Right lobe of liver (tissue), 6 donors: ENCODE measurements around the gene MMP25. TPM values are rescaled to one million over a fixed set of nuclear protein-coding genes. Genes with fewer than 3 reads are reported as not detected.
"Not testable (repeated sequence)": the region's sequence is repeated elsewhere in the genome, so short reads cannot be mapped to it uniquely, and the experiment has no call there.

Experiments
- ATAC-seq, 4 donors: fragments of 200-7000 bp; cut with Tn5 transposase; one replicate each; pipeline ENCODE4 v1.9.1; 2020; ENCODE audit warnings: mild to moderate bottlenecking in 4 of 4, moderate library complexity in 4 of 4
- DNase-seq, 3 donors: peaks; one replicate each; pipeline ENCODE4 v3.0.0-alpha.2; 2020
- H3K27ac ChIP-seq, 3 donors: fragments of 200-600 bp; one replicate each; pipeline ENCODE4 v1.8.0; 2022
- H3K27me3 ChIP-seq, 2 donors: fragments of 200-600 bp; one replicate each; pipeline ENCODE4 v1.8.0; 2022
- H3K36me3 ChIP-seq, 4 donors: fragments of 200-600 bp; sonication (generic) in 1 of 4; one replicate each; pipeline versions ENCODE4 v1.5.1 to v1.8.0; 2017 to 2022; ENCODE audit warnings: control low read depth in 1 of 4
- H3K4me1 ChIP-seq, 4 donors: fragments of 200-600 bp; sonication (generic) in 1 of 4; one replicate each; pipeline versions ENCODE4 v1.5.1 to v1.8.0; 2017 to 2022; ENCODE audit warnings: control low read depth in 1 of 4
- H3K4me3 ChIP-seq, 3 donors: fragments of 200-600 bp; one replicate each; pipeline ENCODE4 v1.8.0; 2022
- H3K9me3 ChIP-seq, 4 donors: fragments of 200-600 bp; sonication (generic) in 1 of 4; one replicate each; pipeline versions ENCODE4 v1.5.1 to v1.8.0; 2017 to 2022; ENCODE audit warnings: control low read depth in 1 of 4
- POLR2A ChIP-seq: fragments of 450-650 bp; IDR thresholded peaks from one replicate; pipeline ENCODE4 v1.6.1; 2017; ENCODE audit warnings: antibody characterized with exemption, mild to moderate bottlenecking
- WGBS: methylation state at CpG from one replicate; pipeline ENCODE4 v1.1.6; 2018; ENCODE audit warnings: low coverage, low lambda C conversion rate; ENCODE audit not compliant: insufficient coverage; ENCODE audit errors: missing lambda C conversion rate; 5-methylcytosine and 5-hydroxymethylcytosine counted together
- intact Hi-C, 2 donors: fragments of 100-400 bp; cut with DNase I; formaldehyde crosslinking; loops; one replicate each; pipeline versions ENCODE4 v1.11.2 to v1.14.1; 2022
- total RNA-seq, 6 experiments: library from RNA; depleted of rRNA in 2 of 6; stranded (reverse); fragments of >200 nt in 2 of 6; fragmentation: NEBNext Ultra II Directional in 3 of 6; extraction: Animal tissue kit (Norgen Biotek cat#: 25700) in 3 of 6; gene quantifications; one replicate each; pipeline versions ENCODE4 v1.1.0 to v1.2.4, GENCODE V29; 2016 to 2023
- TF ChIP-seq, protein P1 (sequence below), 4 donors: fragments of 200-600 bp in 3 of 4; fragments of 450-650 bp in 1 of 4; IDR thresholded peaks; one replicate each; pipeline versions ENCODE4 v1.5.1 to v1.8.0; 2016 to 2022; ENCODE audit warnings: antibody characterized with exemption in 4 of 4, mild to moderate bottlenecking in 2 of 4
- donor health status: DM: no; HTN: yes; CAD: no.
- donor health status: DM: no; HTN: no; CAD: no.
- donor health status: DM: no; HTN: no; CAD: no.
- donor health status: DM: no; HTN: yes; CAD: no.
- donor health status: DM: no; HTN: yes; CAD: no.

The MMP25 gene
- total RNA-seq, 6 experiments from 2014 or later = 1.3 to 2.0 (median 1.6) TPM

- Histone ChIP-seq H3K9me3 (no peaks in the 10 kb centered on the region), H3K36me3 (no peaks in the 10 kb centered on the region), H3K27me3 (peaks cover 0 to 16% of the 10 kb centered on the region in 2 donors), H3K4me1 (peaks cover 0 to 13% (median 0%) of the 10 kb centered on the region in 4 donors), H3K4me3 (no peak overlapping the region), H3K27ac (no peak overlapping the region)
- intact Hi-C loops = no loop called here
- DNase-seq (no peak), ATAC-seq (no peak)
- TF ChIP-seq POLR2A = no peak
- 62% methylated on average over 3 of the region's 5 CpGs for WGBS
Measured at GRCh38 chr16:3050487-3050886, 4.1 kb downstream of the MMP25 start.

GRCh38 chr16:3051009-3051408, 4.6 kb downstream of the MMP25 start:
- intact Hi-C loops = no loop called here
- H3K4me1 ChIP-seq = peaks cover 0 to 9% (median 0%) of the 10 kb centered on the region in 4 donors
- ATAC-seq (no peak), DNase-seq (no peak)
- no peaks in the 10 kb centered on the region for H3K9me3 ChIP-seq
- TF ChIP-seq POLR2A = no peak
- TF ChIP-seq, protein P1, sequence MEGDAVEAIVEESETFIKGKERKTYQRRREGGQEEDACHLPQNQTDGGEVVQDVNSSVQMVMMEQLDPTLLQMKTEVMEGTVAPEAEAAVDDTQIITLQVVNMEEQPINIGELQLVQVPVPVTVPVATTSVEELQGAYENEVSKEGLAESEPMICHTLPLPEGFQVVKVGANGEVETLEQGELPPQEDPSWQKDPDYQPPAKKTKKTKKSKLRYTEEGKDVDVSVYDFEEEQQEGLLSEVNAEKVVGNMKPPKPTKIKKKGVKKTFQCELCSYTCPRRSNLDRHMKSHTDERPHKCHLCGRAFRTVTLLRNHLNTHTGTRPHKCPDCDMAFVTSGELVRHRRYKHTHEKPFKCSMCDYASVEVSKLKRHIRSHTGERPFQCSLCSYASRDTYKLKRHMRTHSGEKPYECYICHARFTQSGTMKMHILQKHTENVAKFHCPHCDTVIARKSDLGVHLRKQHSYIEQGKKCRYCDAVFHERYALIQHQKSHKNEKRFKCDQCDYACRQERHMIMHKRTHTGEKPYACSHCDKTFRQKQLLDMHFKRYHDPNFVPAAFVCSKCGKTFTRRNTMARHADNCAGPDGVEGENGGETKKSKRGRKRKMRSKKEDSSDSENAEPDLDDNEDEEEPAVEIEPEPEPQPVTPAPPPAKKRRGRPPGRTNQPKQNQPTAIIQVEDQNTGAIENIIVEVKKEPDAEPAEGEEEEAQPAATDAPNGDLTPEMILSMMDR (IDR thresholded peaks at IDR 0.05) = no peak
- no peak overlapping the region for H3K27ac ChIP-seq
- 44% methylated on average over 3 of the region's 4 CpGs for WGBS
- H3K4me3 ChIP-seq = no peak overlapping the region
- H3K27me3 ChIP-seq = peaks cover 0 to 12% of the 10 kb centered on the region in 2 donors
- no peaks in the 10 kb centered on the region for H3K36me3 ChIP-seq

GRCh38 chr16:3051494-3051893, 5.1 kb downstream of the MMP25 start:
- no peak for TF ChIP-seq POLR2A
- TF ChIP-seq, protein P1 (IDR thresholded peaks at IDR 0.05) = no peak
- peaks cover 0 to 5% (median 0%) of the 10 kb centered on the region in 4 donors for H3K4me1 ChIP-seq
- DNase-seq (no peak), ATAC-seq (no peak)
- 25% methylated on average over 2 of the region's 9 CpGs for WGBS
- H3K4me3 ChIP-seq = no peak overlapping the region
- H3K27me3 ChIP-seq = peaks cover 0 to 7% of the 10 kb centered on the region in 2 donors
- no peaks in the 10 kb centered on the region for H3K9me3 ChIP-seq
- H3K36me3 ChIP-seq = no peaks in the 10 kb centered on the region
- intact Hi-C loops = no loop called here
- H3K27ac ChIP-seq = no peak overlapping the region

- DNase-seq, H3K27me3 ChIP-seq, H3K4me1 ChIP-seq, H3K27ac ChIP-seq, H3K4me3 ChIP-seq, H3K9me3 ChIP-seq, H3K36me3 ChIP-seq, intact Hi-C loops: not testable (repeated sequence)
- ATAC-seq = peak in 2 of 4 donors; percentile 20 to 21
- WGBS = 90% methylated on average over 2 of the region's 12 CpGs
Measured at GRCh38 chr16:3052571-3053329, 6.4 kb downstream of the MMP25 start.

DNA sequence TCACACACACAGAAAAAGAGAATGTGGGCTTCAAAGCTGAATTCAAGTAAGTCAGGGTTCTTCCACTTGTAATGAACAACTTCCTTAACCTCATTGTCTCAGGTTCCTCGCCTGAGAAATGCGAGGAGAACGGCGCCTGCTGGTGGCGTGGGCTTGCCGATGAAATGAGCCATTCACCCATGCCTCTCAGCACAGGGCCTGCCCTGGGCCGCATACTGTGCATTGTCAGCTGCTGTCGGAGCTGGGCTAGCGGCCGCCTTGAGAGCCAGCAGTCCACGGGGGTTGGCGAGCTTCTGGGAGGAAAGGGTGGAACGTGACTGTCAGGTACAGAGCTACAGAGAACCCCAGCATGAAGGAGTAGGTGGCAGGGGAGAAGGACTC, 7.0 kb downstream of the MMP25 start:
- H3K36me3 ChIP-seq, H3K9me3 ChIP-seq, H3K4me3 ChIP-seq, H3K27ac ChIP-seq, H3K27me3 ChIP-seq, H3K4me1 ChIP-seq, ATAC-seq, intact Hi-C loops, DNase-seq: not testable (repeated sequence)
- 60% methylated on average over 3 of the region's 13 CpGs for WGBS

GRCh38 chr16:3054965-3055733, 8.8 kb downstream of the MMP25 start:
- WGBS = 67% methylated on average over 10 of the region's 17 CpGs
- Histone ChIP-seq H3K36me3 (no peaks in the 10 kb centered on the region), H3K27ac (peak overlapping the region in 1 of 3 donors; percentile 4), H3K4me1 (peaks cover 0 to 12% (median 2%) of the 10 kb centered on the region in 4 donors), H3K4me3 (no peak overlapping the region), H3K27me3 (no peaks in the 10 kb centered on the region), H3K9me3 (no peaks in the 10 kb centered on the region)
- no peak for ATAC-seq
- no peak for TF ChIP-seq POLR2A
- TF ChIP-seq, protein P1 (IDR thresholded peaks at IDR 0.05) = no peak
- DNase-seq = no peak
- intact Hi-C loops = no loop called here

GRCh38 chr16:3055734-3056115, 9.4 kb downstream of the MMP25 start:
- DNase-seq, H3K27me3 ChIP-seq, intact Hi-C loops, H3K9me3 ChIP-seq, H3K36me3 ChIP-seq, H3K4me3 ChIP-seq, ATAC-seq: not testable (repeated sequence)
- H3K27ac ChIP-seq = peak overlapping the region in 1 of 3 donors; percentile 4
- peaks cover 0 to 17% (median 3%) of the 10 kb centered on the region in 4 donors for H3K4me1 ChIP-seq
- 65% methylated on average over 2 of the region's 9 CpGs for WGBS
